KMS-11 (cell line): ENCODE data around the gene PRND.

Experiments
- H2AFZ ChIP-seq: fragments of 200-600 bp; sonication (generic); 2 replicates; pipeline ENCODE4 v1.6.1; 2016; ENCODE audit warnings: antibody characterized with exemption, mixed run types, low read depth
- H3K27ac ChIP-seq: fragments of 200-600 bp; sonication (generic); 2 replicates; pipeline ENCODE4 v1.6.1; 2016; ENCODE audit warnings: mild to moderate bottlenecking, mixed run types
- H3K27me3 ChIP-seq: fragments of 200-600 bp; sonication (generic); 2 replicates; pipeline ENCODE4 v1.6.1; 2017; ENCODE audit warnings: mild to moderate bottlenecking, low read depth, mixed run types, moderate library complexity; ENCODE audit not compliant: insufficient read depth
- H3K36me3 ChIP-seq: fragments of 200-600 bp; sonication (generic); 2 replicates; pipeline ENCODE4 v1.6.1; 2017; ENCODE audit warnings: mild to moderate bottlenecking, mixed run types; ENCODE audit not compliant: insufficient read depth
- H3K4me1 ChIP-seq: fragments of 200-600 bp; sonication (generic); 2 replicates; pipeline ENCODE4 v1.6.1; 2016; ENCODE audit warnings: mild to moderate bottlenecking, low read depth, mixed run types; ENCODE audit not compliant: poor library complexity, severe bottlenecking
- H3K4me2 ChIP-seq: fragments of 200-600 bp; sonication (generic); 2 replicates; pipeline ENCODE4 v1.7.0; 2016; ENCODE audit warnings: mild to moderate bottlenecking, mixed run types
- H3K4me3 ChIP-seq: fragments of 200-600 bp; sonication (generic); IDR thresholded peaks from 2 replicates; pipeline ENCODE4 v1.6.1; 2017; ENCODE audit warnings: low read depth, low read length, mixed read lengths; ENCODE audit not compliant: insufficient read depth
- H3K79me2 ChIP-seq: fragments of 200-600 bp; sonication (generic); 2 replicates; pipeline ENCODE4 v1.6.1; 2016; ENCODE audit warnings: low read depth, mixed run types; ENCODE audit not compliant: insufficient read depth
- H3K9ac ChIP-seq: fragments of 200-600 bp; sonication (generic); 2 replicates; pipeline ENCODE4 v1.6.1; 2016; ENCODE audit warnings: mild to moderate bottlenecking, mixed run types
- H4K20me1 ChIP-seq: fragments of 200-600 bp; sonication (generic); 2 replicates; pipeline ENCODE4 v1.6.1; 2016; ENCODE audit warnings: mild to moderate bottlenecking, mixed run types; ENCODE audit not compliant: insufficient read depth
- TF ChIP-seq, protein P1 (sequence below): fragments of 200-600 bp; sonication (generic); conservative IDR thresholded peaks from 2 replicates; pipeline ENCODE4 v1.6.1; 2017; ENCODE audit warnings: low read depth, mild to moderate bottlenecking, antibody characterized with exemption, low read length, moderate library complexity, mixed read lengths

PRND gene

DNA sequence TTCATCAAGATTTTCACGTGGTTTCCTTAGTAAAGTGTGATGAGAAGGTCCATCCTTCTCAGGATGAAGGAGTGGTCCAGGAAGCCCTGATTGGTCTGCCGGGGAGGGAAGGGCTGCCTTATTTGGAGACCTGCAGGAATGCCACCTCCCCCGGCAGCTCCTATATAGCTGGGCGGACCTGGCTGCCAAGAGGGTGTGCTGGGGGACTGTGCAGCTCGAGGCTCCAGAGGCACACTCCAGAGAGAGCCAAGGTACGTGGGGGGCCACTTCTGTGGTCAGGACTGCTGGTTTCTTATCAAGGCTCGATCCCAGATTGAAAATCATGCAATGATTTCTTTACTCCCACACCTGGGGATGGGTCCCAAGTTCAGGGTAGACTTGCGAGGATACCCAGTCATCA lies at the start of gene PRND:
PRND (plus strand) TSS at position 191 of the 400 bp plus-strand sequence. CDS start 2,643 bp downstream, outside the sequence.
- no peak within 1 kb of the TSS for H3K27ac ChIP-seq
- no peaks in the 10 kb centered on the region for H4K20me1 ChIP-seq
- 0 out of 2 replicates have a peak within 1 kb of the TSS, but pooled peaks have one; percentile 42 for H3K4me2 ChIP-seq
- peaks cover 7% of the 10 kb centered on the region for H3K4me1 ChIP-seq
- H3K4me3 ChIP-seq: no peak within 1 kb of the TSS
- TF ChIP-seq, protein P1, sequence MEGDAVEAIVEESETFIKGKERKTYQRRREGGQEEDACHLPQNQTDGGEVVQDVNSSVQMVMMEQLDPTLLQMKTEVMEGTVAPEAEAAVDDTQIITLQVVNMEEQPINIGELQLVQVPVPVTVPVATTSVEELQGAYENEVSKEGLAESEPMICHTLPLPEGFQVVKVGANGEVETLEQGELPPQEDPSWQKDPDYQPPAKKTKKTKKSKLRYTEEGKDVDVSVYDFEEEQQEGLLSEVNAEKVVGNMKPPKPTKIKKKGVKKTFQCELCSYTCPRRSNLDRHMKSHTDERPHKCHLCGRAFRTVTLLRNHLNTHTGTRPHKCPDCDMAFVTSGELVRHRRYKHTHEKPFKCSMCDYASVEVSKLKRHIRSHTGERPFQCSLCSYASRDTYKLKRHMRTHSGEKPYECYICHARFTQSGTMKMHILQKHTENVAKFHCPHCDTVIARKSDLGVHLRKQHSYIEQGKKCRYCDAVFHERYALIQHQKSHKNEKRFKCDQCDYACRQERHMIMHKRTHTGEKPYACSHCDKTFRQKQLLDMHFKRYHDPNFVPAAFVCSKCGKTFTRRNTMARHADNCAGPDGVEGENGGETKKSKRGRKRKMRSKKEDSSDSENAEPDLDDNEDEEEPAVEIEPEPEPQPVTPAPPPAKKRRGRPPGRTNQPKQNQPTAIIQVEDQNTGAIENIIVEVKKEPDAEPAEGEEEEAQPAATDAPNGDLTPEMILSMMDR: no peak
- no peaks in the 10 kb centered on the region for H3K79me2 ChIP-seq
- no peak within 1 kb of the TSS for H3K9ac ChIP-seq
- no peaks in the 10 kb centered on the region for H3K36me3 ChIP-seq
- H2AFZ ChIP-seq: peak within 1 kb of the TSS; percentile 61
- no peaks in the 10 kb centered on the region for H3K27me3 ChIP-seq

GRCh38 chr20:4672948-4673347 lies 48.8 kb upstream of the PRND start:
- H3K27ac ChIP-seq: no peak overlapping the region
- TF ChIP-seq, protein P1: no peak
- no peaks in the 10 kb centered on the region for H4K20me1 ChIP-seq
- H3K4me3 ChIP-seq: no peak overlapping the region
- H3K36me3 ChIP-seq: no peaks in the 10 kb centered on the region
- no peaks in the 10 kb centered on the region for H3K27me3 ChIP-seq
- H3K4me1 ChIP-seq: no peaks in the 10 kb centered on the region
- no peak overlapping the region for H3K4me2 ChIP-seq
- H3K79me2 ChIP-seq: no peaks in the 10 kb centered on the region
- no peak overlapping the region for H2AFZ ChIP-seq
- H3K9ac ChIP-seq: no peak overlapping the region

GRCh38 chr20:4673371-4674001 lies 48.2 kb upstream of the PRND start:
- Histone ChIP-seq H3K27ac (no peak overlapping the region), H3K79me2 (no peaks in the 10 kb centered on the region), H4K20me1 (no peaks in the 10 kb centered on the region), H3K4me3 (no peak overlapping the region), H3K4me1 (no peaks in the 10 kb centered on the region), H2AFZ (no peak overlapping the region), H3K4me2 (no peak overlapping the region), H3K9ac (no peak overlapping the region), H3K36me3 (no peaks in the 10 kb centered on the region), H3K27me3 (no peaks in the 10 kb centered on the region)
- TF ChIP-seq, protein P1: no peak

DNA sequence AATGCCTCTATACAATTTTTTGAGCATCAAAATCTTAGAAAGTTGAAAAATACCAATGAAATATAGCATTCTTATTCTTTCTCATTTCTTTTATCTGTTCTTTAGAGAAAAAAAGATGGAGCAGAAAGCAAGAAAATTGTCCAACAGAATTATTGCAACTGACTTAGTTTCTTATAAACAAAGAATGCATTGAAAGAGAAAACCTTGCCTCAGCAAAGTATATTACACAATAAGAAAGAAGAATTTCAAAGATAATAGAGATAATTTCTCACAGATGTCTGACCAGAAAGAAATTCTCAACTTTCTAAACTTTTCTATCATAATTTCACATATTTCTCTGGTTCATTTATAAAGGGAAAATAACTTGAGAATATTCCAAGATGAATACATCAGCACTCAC lies 47.0 kb upstream of the PRND start:
- Histone ChIP-seq H4K20me1 (no peaks in the 10 kb centered on the region), H3K4me3 (no peak overlapping the region), H3K36me3 (no peaks in the 10 kb centered on the region), H2AFZ (no peak overlapping the region), H3K27ac (no peak overlapping the region), H3K9ac (no peak overlapping the region), H3K4me2 (no peak overlapping the region), H3K27me3 (no peaks in the 10 kb centered on the region), H3K79me2 (no peaks in the 10 kb centered on the region), H3K4me1 (no peaks in the 10 kb centered on the region)
- TF ChIP-seq, protein P1: no peak
